WTC11 (cell line): ENCODE data around the gene TTLL12. TPM values are rescaled to one million over a fixed set of nuclear protein-coding genes. Genes with fewer than 3 reads are reported as not detected.

ENCODE experiments used
- ATAC-seq: fragments of 200-7000 bp; cut with Tn5 transposase; 2 replicates; pipeline ENCODE4 v1.10.0; 2021; ENCODE audit warnings: mild to moderate bottlenecking, moderate library complexity
- CTCF ChIA-PET: fragments of 300-600 bp; sonication (Branson Sonifier 250); formaldehyde crosslinking; loops from one replicate; lab custom pipeline; 2021; ENCODE audit warnings: antibody characterized with exemption; lab: Charles Lee
- POLR2A ChIA-PET: fragments of 350-600 bp; sonication (Branson Sonifier 250); formaldehyde crosslinking; loops from one replicate; lab custom pipeline; 2021; ENCODE audit warnings: antibody characterized with exemption; lab: Charles Lee
- DNase-seq: peaks from one replicate; pipeline ENCODE4 v3.0.0; 2021; ENCODE audit warnings: low spot score
- H3K27ac Mint-ChIP-seq: 2 replicates; pipeline ENCODE4 v1.8.0; 2021; ENCODE audit warnings: mixed read lengths
- H3K27me3 Mint-ChIP-seq: 2 replicates; pipeline ENCODE4 v1.8.0; 2021; ENCODE audit warnings: low read depth, mild to moderate bottlenecking, moderate library complexity, mixed read lengths
- H3K36me3 Mint-ChIP-seq: 2 replicates; pipeline ENCODE4 v1.8.0; 2021; ENCODE audit warnings: mixed read lengths
- H3K4me1 Mint-ChIP-seq: 2 replicates; pipeline ENCODE4 v1.8.0; 2022; ENCODE audit warnings: mixed read lengths
- H3K4me3 Mint-ChIP-seq: 2 replicates; pipeline ENCODE4 v1.8.0; 2021; ENCODE audit warnings: mild to moderate bottlenecking, moderate library complexity, mixed read lengths
- H3K9me3 Mint-ChIP-seq: 2 replicates; pipeline ENCODE4 v1.8.0; 2021; ENCODE audit warnings: mixed read lengths
- AR ChIP-seq: fragments of 250-450 bp; sonication (Bioruptor Pico); IDR thresholded peaks from 2 replicates; pipeline ENCODE4 v1.9.0; 2021; ENCODE audit warnings: mild to moderate bottlenecking
- ETV6 ChIP-seq: sonication (generic); formaldehyde crosslinking; IDR thresholded peaks from 2 replicates; pipeline ENCODE4 v1.8.1; 2022; ENCODE audit warnings: mild to moderate bottlenecking, missing genetic modification reagents
- FOXJ3 ChIP-seq: sonication (generic); formaldehyde crosslinking; IDR thresholded peaks from 2 replicates; pipeline ENCODE4 v1.9.0; 2021; ENCODE audit warnings: missing genetic modification reagents, mild to moderate bottlenecking, borderline replicate concordance
- FOXK1 ChIP-seq: sonication (generic); formaldehyde crosslinking; IDR thresholded peaks from 2 replicates; pipeline ENCODE4 v1.8.0; 2022; ENCODE audit warnings: mild to moderate bottlenecking, moderate library complexity, missing genetic modification reagents
- GABPB1 ChIP-seq: sonication (generic); formaldehyde crosslinking; IDR thresholded peaks from 2 replicates; pipeline ENCODE4 v1.8.1; 2023; ENCODE audit warnings: mild to moderate bottlenecking, missing genetic modification reagents
- JUN ChIP-seq: sonication (generic); formaldehyde crosslinking; IDR thresholded peaks from 2 replicates; pipeline ENCODE4 v1.8.0; 2023; ENCODE audit warnings: mild to moderate bottlenecking, missing genetic modification reagents
- MAX ChIP-seq: sonication (generic); formaldehyde crosslinking; IDR thresholded peaks from 2 replicates; pipeline ENCODE4 v1.8.0; 2022; ENCODE audit warnings: mild to moderate bottlenecking, missing genetic modification reagents
- MLX ChIP-seq: sonication (generic); formaldehyde crosslinking; IDR thresholded peaks from 2 replicates; pipeline ENCODE4 v1.8.1; 2023; ENCODE audit warnings: mild to moderate bottlenecking, missing genetic modification reagents, moderate library complexity
- NR1H2 ChIP-seq: sonication (generic); formaldehyde crosslinking; IDR thresholded peaks from 2 replicates; pipeline ENCODE4 v1.9.0; 2021; ENCODE audit warnings: mild to moderate bottlenecking, moderate library complexity, missing genetic modification reagents
- NR2C2 ChIP-seq: sonication (generic); formaldehyde crosslinking; IDR thresholded peaks from 2 replicates; pipeline ENCODE4 v1.8.0; 2022; ENCODE audit warnings: mild to moderate bottlenecking, missing genetic modification reagents
- NR3C1 ChIP-seq: sonication (generic); formaldehyde crosslinking; conservative IDR thresholded peaks from 2 replicates; pipeline ENCODE4 v1.8.1; 2023; ENCODE audit warnings: low read depth, mild to moderate bottlenecking, missing genetic modification reagents
- OVOL2 ChIP-seq: fragments of 250-450 bp; sonication (Bioruptor Pico); IDR thresholded peaks from 2 replicates; pipeline ENCODE4 v1.9.0; 2021; ENCODE audit warnings: mild to moderate bottlenecking, borderline replicate concordance
- PRRX2 ChIP-seq: fragments of 250-450 bp; sonication (Bioruptor Pico); IDR thresholded peaks from 2 replicates; pipeline ENCODE4 v1.8.0; 2021; ENCODE audit warnings: mild to moderate bottlenecking
- SMAD3 ChIP-seq: sonication (generic); formaldehyde crosslinking; IDR thresholded peaks from 2 replicates; pipeline ENCODE4 v1.8.0; 2022; ENCODE audit warnings: missing genetic modification reagents, mild to moderate bottlenecking, borderline replicate concordance
- TCF7 ChIP-seq: sonication (generic); formaldehyde crosslinking; IDR thresholded peaks from 2 replicates; pipeline ENCODE4 v1.8.0; 2022; ENCODE audit warnings: mild to moderate bottlenecking, low read depth, missing genetic modification reagents, moderate library complexity
- TEAD4 ChIP-seq: sonication (generic); formaldehyde crosslinking; IDR thresholded peaks from 2 replicates; pipeline ENCODE4 v1.8.0; 2022; ENCODE audit warnings: mild to moderate bottlenecking, missing genetic modification reagents
- TP53 ChIP-seq: sonication (generic); formaldehyde crosslinking; IDR thresholded peaks from 2 replicates; pipeline ENCODE4 v1.8.1; 2023; ENCODE audit warnings: mild to moderate bottlenecking, missing genetic modification reagents
- USF2 ChIP-seq: sonication (generic); formaldehyde crosslinking; IDR thresholded peaks from 2 replicates; pipeline ENCODE4 v1.8.1; 2023; ENCODE audit warnings: mild to moderate bottlenecking, missing genetic modification reagents, moderate library complexity
- ZNF416 ChIP-seq: fragments of 250-450 bp; sonication (Bioruptor Pico); IDR thresholded peaks from 2 replicates; pipeline ENCODE4 v1.9.0; 2021; ENCODE audit warnings: mild to moderate bottlenecking, inconsistent platforms
- total RNA-seq: library from RNA; stranded (reverse); gene quantifications from 3 replicates; pipeline ENCODE4 v1.2.3, GENCODE V29; 2021
- TF ChIP-seq, protein P1 (sequence below): sonication (generic); formaldehyde crosslinking; IDR thresholded peaks from 2 replicates; pipeline ENCODE4 v1.8.1; 2023; ENCODE audit warnings: mild to moderate bottlenecking, missing genetic modification reagents, borderline replicate concordance
- TF ChIP-seq, protein P2 (sequence below): sonication (generic); formaldehyde crosslinking; IDR thresholded peaks from 2 replicates; pipeline ENCODE4 v1.8.1; 2022; ENCODE audit warnings: low read depth, mild to moderate bottlenecking, moderate library complexity, missing genetic modification reagents, borderline replicate concordance

TTLL12 gene
- total RNA-seq, 1 experiment from 2014 or later: 134 TPM

DNA sequence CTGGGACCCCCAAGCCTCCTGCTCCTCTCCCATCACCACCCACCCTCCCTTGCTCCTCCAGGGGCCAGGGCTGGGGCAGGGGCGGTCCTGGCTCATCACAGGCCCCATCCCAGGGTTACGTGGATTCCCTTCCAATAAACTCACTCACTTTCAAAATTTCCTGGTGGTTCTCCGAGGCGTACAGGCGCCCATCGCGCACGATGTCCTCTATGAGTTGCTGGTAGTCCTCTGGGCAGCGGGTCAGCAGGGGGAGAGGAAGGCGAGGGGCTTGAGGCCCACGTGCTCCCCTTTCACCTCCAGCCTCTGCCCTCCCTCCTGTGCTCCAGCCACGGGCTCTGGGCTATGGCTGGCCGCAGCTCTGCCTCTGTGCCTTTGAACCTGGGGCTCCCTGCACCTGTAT is 20.5 kb upstream of the TTLL12 start:
- no peak for DNase-seq
- Mint-ChIP-seq H3K27me3 (no peaks in the 10 kb centered on the region), H3K4me3 (no peak overlapping the region), H3K36me3 (no peaks in the 10 kb centered on the region), H3K9me3 (no peaks in the 10 kb centered on the region), H3K4me1 (peaks cover 9% of the 10 kb centered on the region), H3K27ac (no peak overlapping the region)
- no peak for TF ChIP-seq FOXJ3 (CRISPR knock-in tag)
- no peak for TF ChIP-seq ETV6
- no peak for TF ChIP-seq TEAD4 (CRISPR knock-in tag)
- TF ChIP-seq, protein P1, sequence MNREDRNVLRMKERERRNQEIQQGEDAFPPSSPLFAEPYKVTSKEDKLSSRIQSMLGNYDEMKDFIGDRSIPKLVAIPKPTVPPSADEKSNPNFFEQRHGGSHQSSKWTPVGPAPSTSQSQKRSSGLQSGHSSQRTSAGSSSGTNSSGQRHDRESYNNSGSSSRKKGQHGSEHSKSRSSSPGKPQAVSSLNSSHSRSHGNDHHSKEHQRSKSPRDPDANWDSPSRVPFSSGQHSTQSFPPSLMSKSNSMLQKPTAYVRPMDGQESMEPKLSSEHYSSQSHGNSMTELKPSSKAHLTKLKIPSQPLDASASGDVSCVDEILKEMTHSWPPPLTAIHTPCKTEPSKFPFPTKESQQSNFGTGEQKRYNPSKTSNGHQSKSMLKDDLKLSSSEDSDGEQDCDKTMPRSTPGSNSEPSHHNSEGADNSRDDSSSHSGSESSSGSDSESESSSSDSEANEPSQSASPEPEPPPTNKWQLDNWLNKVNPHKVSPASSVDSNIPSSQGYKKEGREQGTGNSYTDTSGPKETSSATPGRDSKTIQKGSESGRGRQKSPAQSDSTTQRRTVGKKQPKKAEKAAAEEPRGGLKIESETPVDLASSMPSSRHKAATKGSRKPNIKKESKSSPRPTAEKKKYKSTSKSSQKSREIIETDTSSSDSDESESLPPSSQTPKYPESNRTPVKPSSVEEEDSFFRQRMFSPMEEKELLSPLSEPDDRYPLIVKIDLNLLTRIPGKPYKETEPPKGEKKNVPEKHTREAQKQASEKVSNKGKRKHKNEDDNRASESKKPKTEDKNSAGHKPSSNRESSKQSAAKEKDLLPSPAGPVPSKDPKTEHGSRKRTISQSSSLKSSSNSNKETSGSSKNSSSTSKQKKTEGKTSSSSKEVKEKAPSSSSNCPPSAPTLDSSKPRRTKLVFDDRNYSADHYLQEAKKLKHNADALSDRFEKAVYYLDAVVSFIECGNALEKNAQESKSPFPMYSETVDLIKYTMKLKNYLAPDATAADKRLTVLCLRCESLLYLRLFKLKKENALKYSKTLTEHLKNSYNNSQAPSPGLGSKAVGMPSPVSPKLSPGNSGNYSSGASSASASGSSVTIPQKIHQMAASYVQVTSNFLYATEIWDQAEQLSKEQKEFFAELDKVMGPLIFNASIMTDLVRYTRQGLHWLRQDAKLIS (CRISPR knock-in tag): no peak
- TF ChIP-seq TCF7 (CRISPR knock-in tag): no peak
- TF ChIP-seq NR1H2 (CRISPR knock-in tag): no peak
- no peak for TF ChIP-seq SMAD3
- TF ChIP-seq NR2C2 (CRISPR knock-in tag): no peak
- no peak for TF ChIP-seq MAX (CRISPR knock-in tag)
- ChIA-PET CTCF (interaction anchor here (0.9 to 1.2 kb wide), 4 partner anchors 20 to 25 kb away, joined by 3 to 8 read pairs (median 4); partner anchors contain the start of gene TTLL12), POLR2A (no interaction called here)
- no peak for ATAC-seq

DNA sequence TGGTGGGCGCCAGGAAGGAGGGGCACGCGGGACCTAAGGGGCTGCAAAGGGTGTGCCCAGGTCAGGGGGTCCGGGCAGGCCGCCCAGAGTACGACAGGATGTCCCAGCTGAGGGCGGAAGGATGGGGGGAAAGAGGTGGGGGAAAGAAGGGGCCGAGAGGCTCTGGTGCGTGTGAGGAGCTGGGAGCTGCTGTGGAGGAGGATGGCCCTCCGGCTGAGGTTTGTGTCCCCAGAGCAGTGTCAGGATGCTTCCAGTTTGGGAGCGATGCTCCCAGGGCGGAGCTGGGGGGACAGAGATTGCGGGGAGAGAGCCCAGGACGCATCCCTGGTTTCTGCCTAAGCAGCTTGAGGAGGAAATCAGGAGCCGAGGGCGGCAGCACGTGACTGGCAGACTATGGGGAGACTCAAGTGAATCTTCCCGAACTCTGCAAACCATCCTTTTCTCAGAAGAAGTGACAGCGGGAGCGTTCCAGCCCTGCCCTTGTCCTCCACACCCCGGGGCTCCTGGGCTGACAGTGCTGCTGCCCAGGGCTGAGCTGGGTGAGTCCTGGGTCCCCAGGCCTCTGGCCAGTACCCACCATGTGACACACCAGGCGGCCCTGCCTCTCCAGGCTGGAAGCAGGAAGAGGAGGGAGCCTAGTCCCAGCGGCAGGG is 19.7 kb upstream of the TTLL12 start:
- Mint-ChIP-seq H3K4me3 (no peak overlapping the region), H3K4me1 (peaks cover 9% of the 10 kb centered on the region)
- CTCF ChIA-PET: interaction anchor here (1.0 to 1.2 kb wide), 3 partner anchors 19 to 25 kb away, joined by 3 to 8 read pairs (median 6); partner anchors contain the start of gene TTLL12
- no peak for DNase-seq
- no peak for ATAC-seq
- TF ChIP-seq USF2 (CRISPR knock-in tag): 0 out of 2 replicates have a peak, but pooled peaks have one; percentile 33
- TF ChIP-seq ETV6: no peak
- TF ChIP-seq, all 79 proteins: peak for 1
- H3K9me3 Mint-ChIP-seq: no peaks in the 10 kb centered on the region
- POLR2A ChIA-PET: no interaction called here
- H3K27me3 Mint-ChIP-seq: no peaks in the 10 kb centered on the region
- H3K36me3 Mint-ChIP-seq: no peaks in the 10 kb centered on the region
- no peak overlapping the region for H3K27ac Mint-ChIP-seq

DNA sequence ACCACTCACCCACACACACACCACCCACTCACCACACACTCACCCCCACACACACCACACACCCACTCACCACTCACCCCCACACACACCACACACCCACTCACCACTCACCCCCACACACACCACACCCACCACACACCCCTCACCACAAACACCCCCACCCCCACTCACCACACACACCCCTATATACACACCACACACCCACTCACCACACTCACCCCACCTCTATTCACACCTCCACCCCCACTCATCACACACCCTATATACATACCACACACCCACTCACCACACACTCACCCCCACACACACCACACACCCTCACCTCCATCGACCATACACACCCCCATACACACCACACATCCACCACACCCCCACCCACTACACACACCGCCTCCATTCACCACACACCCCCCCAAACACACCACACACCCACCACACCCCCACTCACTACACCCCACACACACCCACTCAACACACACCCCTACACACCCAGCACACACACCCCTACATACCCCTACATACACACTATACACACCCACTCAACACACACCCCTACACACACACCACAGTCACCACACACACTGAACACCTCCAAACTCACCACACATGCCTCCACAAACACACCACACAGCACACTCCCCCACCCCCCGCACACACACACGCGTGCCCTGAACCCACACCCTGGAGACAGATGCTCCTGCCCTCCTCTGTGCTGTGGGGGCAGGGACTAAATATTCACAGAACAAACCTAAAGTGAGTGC is 19.0 kb upstream of the TTLL12 start:
- no peak overlapping the region for H3K4me3 Mint-ChIP-seq
- H3K9me3 Mint-ChIP-seq: no peaks in the 10 kb centered on the region
- ChIA-PET POLR2A (no interaction called here), CTCF (interaction anchor here (1.0 to 1.2 kb wide), 2 partner anchors 22 to 26 kb away, joined by 3 to 8 read pairs; no protein-coding TSS in a partner anchor)
- DNase-seq: no peak
- H3K27ac Mint-ChIP-seq: no peak overlapping the region
- ATAC-seq: no peak
- H3K36me3 Mint-ChIP-seq: no peaks in the 10 kb centered on the region
- peaks cover 9% of the 10 kb centered on the region for H3K4me1 Mint-ChIP-seq
- H3K27me3 Mint-ChIP-seq: no peaks in the 10 kb centered on the region
- TF ChIP-seq, protein P2, sequence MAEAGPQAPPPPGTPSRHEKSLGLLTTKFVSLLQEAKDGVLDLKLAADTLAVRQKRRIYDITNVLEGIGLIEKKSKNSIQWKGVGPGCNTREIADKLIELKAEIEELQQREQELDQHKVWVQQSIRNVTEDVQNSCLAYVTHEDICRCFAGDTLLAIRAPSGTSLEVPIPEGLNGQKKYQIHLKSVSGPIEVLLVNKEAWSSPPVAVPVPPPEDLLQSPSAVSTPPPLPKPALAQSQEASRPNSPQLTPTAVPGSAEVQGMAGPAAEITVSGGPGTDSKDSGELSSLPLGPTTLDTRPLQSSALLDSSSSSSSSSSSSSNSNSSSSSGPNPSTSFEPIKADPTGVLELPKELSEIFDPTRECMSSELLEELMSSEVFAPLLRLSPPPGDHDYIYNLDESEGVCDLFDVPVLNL (CRISPR knock-in tag): no peak
- TF ChIP-seq TCF7 (CRISPR knock-in tag) (no peak), SMAD3 (no peak), TP53 (no peak), ZNF416 (no peak), AR (CRISPR knock-in tag) (no peak), OVOL2 (no peak), TEAD4 (CRISPR knock-in tag) (no peak), FOXK1 (no peak), GABPB1 (CRISPR knock-in tag) (no peak), PRRX2 (no peak), MLX (CRISPR knock-in tag) (no peak), NR3C1 (no peak), JUN (CRISPR knock-in tag) (no peak)
